ENCODE measurements around the gene TBX4.

DNA sequence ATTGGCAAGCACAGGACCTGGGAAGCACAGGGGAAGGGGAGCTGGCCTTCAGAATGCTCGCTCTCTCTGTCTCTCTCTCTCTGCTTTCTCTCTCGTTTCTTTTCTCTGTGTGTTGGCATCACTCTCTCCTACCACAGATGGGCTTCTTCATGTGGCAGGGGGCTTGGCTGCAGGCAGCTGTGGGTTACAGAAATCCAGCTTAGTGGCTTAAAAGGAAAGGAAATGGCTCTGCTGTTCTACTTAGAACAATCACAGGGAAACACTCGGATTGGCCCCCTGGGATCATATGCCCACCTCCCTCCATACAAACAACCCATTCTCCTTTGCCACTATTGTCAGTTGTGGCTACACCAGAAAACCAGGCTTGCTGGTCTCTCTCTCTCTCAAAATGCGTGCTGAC is 32.2 kb upstream of the TBX4 start:
- TF ChIP-seq, protein P1, sequence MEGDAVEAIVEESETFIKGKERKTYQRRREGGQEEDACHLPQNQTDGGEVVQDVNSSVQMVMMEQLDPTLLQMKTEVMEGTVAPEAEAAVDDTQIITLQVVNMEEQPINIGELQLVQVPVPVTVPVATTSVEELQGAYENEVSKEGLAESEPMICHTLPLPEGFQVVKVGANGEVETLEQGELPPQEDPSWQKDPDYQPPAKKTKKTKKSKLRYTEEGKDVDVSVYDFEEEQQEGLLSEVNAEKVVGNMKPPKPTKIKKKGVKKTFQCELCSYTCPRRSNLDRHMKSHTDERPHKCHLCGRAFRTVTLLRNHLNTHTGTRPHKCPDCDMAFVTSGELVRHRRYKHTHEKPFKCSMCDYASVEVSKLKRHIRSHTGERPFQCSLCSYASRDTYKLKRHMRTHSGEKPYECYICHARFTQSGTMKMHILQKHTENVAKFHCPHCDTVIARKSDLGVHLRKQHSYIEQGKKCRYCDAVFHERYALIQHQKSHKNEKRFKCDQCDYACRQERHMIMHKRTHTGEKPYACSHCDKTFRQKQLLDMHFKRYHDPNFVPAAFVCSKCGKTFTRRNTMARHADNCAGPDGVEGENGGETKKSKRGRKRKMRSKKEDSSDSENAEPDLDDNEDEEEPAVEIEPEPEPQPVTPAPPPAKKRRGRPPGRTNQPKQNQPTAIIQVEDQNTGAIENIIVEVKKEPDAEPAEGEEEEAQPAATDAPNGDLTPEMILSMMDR (IDR thresholded peaks at IDR 0.05): no peak
- TF ChIP-seq ZFX (IDR thresholded peaks at IDR 0.05; ENCODE audit: borderline replicate concordance): no peak

Data from 22Rv1 (cell line).